NCI-H2196 treated with DMSO at 0.1 percent for 48 hours (cell line): ENCODE measurements around the gene SLC28A3.
"Not testable (repeated sequence)": the region's sequence is repeated elsewhere in the genome, so short reads cannot be mapped to it uniquely, and the experiment has no call there.

ENCODE experiments used
- DNase-seq: peaks from one replicate; lab custom pipeline; 2025; ENCODE audit not compliant: unreplicated experiment; lab: John Stamatoyannopoulos, UW

The SLC28A3 gene, protein sequence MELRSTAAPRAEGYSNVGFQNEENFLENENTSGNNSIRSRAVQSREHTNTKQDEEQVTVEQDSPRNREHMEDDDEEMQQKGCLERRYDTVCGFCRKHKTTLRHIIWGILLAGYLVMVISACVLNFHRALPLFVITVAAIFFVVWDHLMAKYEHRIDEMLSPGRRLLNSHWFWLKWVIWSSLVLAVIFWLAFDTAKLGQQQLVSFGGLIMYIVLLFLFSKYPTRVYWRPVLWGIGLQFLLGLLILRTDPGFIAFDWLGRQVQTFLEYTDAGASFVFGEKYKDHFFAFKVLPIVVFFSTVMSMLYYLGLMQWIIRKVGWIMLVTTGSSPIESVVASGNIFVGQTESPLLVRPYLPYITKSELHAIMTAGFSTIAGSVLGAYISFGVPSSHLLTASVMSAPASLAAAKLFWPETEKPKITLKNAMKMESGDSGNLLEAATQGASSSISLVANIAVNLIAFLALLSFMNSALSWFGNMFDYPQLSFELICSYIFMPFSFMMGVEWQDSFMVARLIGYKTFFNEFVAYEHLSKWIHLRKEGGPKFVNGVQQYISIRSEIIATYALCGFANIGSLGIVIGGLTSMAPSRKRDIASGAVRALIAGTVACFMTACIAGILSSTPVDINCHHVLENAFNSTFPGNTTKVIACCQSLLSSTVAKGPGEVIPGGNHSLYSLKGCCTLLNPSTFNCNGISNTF

GRCh38 chr9:84340535-84340934, at the start of gene SLC28A3:
Gene SLC28A3, minus strand, starts transcription at chr9:84340758. Its CDS starts 125 bp downstream, at chr9:84340633.
- DNase-seq: no peak

- DNase-seq: not testable (repeated sequence)
These were observed 49.7 kb upstream of the SLC28A3 start for GRCh38 chr9:84390254-84390653.

GRCh38 chr9:84387821-84388220, 47.3 kb upstream of the SLC28A3 start:
- DNase-seq: no peak

GRCh38 chr9:84386753-84387152, 46.2 kb upstream of the SLC28A3 start:
- no peak for DNase-seq

DNA sequence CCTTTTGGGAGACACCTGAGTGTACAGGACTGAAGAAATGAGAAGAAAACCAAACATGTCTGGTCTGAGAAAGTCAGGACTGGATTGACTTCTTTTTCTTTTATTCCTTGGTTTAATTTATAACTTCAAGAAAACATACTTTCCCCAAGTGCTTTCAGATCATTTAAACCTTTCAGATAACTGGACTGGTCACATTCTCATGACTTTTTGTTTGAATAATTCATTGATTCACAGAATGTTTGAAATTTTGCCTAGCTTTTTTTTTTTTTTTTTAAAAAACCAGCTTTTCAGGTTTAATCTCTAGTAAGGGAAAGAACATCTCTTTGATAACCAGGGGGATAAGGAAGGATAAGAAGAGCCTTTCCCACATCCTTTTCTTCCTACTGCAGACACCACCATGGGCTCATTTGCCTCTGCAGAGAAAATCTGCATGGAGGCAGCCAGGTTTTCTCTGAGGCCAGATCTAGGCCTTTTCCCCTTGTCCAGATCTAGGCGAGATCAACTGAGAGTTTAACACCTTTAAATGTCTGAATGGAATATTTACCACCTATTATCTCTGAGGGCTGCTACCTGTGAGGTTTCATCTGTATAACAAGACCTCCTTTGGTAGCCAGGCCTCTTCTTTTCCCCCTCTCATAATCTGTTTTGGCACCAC, 45.0 kb upstream of the SLC28A3 start:
- DNase-seq: no peak

GRCh38 chr9:84384617-84385016, 44.1 kb upstream of the SLC28A3 start:
- no peak for DNase-seq

- DNase-seq: no peak
These were observed 42.6 kb upstream of the SLC28A3 start for GRCh38 chr9:84383178-84383577.

DNA sequence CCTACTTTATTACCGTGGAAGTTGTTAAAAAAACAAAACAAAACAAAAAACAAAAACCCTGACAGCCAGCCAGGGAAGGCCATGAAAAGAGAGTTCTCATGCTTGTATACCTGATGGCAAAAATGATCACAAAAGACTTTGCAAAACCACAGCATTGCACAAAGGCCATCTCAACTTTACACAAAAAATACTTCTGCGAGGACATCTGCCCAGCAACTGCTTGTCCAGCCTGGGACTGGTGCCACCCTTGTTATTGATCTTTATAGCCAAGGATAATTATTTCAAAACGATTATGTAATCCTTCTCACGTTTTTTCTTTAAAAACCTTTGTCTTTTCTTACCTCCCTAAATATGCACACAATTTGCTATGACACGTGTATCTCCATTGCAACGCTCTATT, 42.2 kb upstream of the SLC28A3 start:
- DNase-seq: no peak

GRCh38 chr9:84381508-84381907, 41.0 kb upstream of the SLC28A3 start:
- no peak for DNase-seq

GRCh38 chr9:84379740-84380139, 39.2 kb upstream of the SLC28A3 start:
- no peak for DNase-seq

DNA sequence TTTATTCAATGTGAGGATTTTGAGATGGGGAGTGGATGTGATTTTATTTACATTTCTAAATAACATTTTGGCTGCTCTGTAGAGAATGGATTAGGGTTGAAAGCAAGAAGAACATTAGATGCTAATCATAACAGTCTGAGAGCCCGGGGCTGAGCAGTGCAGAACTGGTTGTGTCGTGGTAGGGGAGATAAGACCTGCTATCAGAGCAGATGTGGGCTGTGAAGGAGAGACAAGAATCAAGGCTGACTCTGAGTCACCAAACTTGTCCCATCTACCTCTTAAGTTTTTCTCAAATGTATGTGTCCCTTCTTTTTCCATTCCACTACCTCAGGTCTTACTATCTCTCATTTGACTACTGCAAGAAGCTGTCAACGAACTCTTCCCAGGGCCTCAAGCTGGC, 35.4 kb upstream of the SLC28A3 start:
- no peak for DNase-seq

- DNase-seq: no peak
These were observed 34.0 kb upstream of the SLC28A3 start for GRCh38 chr9:84374516-84374915.

DNA sequence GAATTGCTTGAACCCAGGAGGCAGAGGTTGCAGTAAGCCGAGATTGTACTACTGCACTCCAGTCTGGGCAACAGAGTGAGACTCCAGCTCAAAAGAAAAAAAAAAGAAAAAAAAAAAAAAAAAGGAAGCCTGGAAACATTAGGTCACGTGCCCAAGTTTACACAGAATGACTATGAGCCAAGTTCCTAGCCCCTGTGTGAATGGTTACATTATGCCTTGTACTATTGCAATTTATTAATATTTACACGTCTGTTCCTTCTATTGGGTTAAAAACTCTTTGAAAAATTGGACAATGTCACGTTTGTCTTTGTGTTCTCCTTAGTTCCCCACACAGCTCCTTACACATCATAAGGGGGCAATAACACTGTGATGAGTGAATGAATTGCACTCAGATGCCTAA, 33.5 kb upstream of the SLC28A3 start:
- DNase-seq: no peak

DNA sequence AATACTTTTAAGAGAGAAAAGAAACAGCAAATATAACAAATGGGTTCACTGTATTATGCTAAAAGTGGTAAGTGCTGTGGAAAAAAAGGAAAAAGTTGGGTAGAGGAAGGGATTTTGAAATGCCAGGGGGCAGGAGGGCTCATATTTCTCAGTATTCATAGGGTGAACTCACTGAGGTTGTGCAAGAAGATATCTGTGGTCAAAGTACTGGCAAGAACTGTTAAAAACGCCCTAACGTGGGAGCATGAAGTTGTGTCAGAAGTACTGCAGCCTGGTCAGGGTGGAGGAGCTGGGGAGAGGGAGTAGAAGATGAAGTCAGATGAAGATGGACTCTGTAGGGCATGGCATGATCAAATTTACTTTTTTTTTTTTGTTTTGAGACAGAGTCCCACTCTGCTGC, 31.2 kb upstream of the SLC28A3 start:
- DNase-seq: no peak

DNA sequence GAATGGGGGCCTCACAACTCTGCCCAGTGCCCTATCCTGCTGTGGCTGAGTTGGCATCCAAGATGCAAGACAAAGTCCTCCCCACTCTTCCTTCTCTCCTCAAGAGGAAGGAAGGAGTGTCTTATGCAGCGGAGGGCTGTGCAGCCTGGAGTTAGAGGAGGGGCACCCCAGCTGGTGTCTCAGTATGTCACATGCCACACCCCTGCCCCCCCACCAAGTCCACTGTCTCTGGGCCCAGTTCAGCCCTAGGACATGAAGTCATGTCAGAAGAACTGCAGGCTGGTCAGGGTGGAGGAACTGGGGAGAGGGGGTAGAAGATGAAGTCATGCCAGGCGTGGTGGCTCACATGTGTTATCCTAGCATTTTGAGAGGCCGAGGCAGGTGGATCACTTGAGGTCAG, 28.0 kb upstream of the SLC28A3 start:
- no peak for DNase-seq

DNA sequence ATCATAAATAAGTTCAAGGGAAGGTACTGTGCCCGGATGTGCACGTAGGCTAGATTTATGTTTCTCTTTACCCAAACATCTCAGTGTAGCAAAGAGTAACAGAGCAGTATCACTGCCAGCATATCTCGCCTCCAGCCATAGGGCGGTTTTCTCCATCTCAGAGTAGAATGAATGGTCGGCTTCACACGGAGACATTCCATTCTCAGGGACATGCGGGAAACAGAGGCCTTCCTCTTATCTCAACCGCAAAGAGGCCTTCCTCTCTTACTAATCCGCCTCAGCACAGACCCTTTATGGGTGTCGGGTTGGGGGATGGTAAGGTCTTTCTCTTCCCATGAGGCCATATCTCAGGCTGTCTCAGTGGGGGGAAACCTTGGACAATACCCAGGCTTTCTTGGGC, 27.2 kb upstream of the SLC28A3 start:
- DNase-seq: not testable (repeated sequence)

DNA sequence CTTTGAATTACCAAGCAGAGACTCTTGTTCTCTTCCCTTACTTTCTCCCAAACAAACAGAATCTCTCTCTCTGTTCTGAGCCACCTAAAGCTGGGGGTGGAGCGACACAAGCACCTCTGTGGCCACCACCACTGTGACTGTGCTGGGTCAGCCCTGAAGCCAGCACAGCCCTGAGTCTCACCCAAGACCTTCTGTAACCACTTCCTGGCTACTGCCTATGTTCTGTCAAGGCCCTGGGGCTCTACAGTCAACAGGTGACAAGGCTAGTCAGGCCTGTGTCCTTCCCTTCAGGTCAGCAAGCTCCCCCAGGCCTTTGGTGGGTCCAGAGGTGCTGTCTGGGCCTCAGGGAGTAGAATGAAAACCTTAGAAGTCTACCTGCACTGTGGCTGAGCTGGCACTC, 26.1 kb upstream of the SLC28A3 start:
- DNase-seq: no peak

GRCh38 chr9:84364894-84365490, 24.4 kb upstream of the SLC28A3 start:
- not testable (repeated sequence) for DNase-seq

DNA sequence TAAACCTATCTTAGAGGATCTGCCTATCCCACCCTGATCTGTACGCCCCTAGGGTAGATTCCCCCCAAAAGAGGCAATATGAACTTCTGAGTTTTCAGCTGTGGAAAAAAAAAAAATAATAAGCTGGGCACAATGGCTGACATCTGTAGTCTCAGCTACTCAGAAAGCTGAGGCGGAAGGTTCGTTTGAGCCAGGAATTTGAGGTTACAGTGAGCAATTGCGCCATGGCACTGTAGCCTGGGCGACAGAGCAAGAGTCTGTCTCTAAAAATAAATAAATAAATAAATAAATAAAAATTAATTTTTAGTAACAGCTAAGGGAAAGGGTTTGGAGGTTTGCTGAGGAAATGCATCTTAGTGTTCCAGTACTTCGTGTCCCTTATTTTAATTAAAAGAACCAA, 21.1 kb upstream of the SLC28A3 start:
- no peak for DNase-seq

- DNase-seq: no peak
These were observed 16.7 kb upstream of the SLC28A3 start for GRCh38 chr9:84357275-84357674.

GRCh38 chr9:84354035-84354434, 13.5 kb upstream of the SLC28A3 start:
- no peak for DNase-seq

GRCh38 chr9:84349671-84350070, 9.1 kb upstream of the SLC28A3 start:
- no peak for DNase-seq
